ENCODE data around the gene OR4C6. TPM values are rescaled to one million over a fixed set of nuclear protein-coding genes. Genes with fewer than 3 reads are reported as not detected.

The OR4C6 gene
- total and polyA plus RNA-seq, 2 of the 4 experiments (the other 2 are of a cell fraction), result not detected

- Histone ChIP-seq H3K4me3 (ENCODE audit: insufficient read depth, low read depth, low read length) (no peak overlapping the region), H3K4ac (ENCODE audit: low read depth, low read length) (no peak overlapping the region), H2BK5ac (ENCODE audit: low read depth, low read length, poor library complexity, severe bottlenecking) (no peak overlapping the region), H3K23ac (ENCODE audit: low read depth, low read length) (no peak overlapping the region), H2BK120ac (ENCODE audit: low read depth, low read length) (no peak overlapping the region), H2AFZ (replicated peaks; ENCODE audit: low read length, poor library complexity) (no peak overlapping the region), H2AK9ac (replicated peaks; ENCODE audit: low read depth, low read length, poor library complexity) (no peak overlapping the region), H4K91ac (ENCODE audit: insufficient read depth, low read depth, low read length) (no peak overlapping the region), H3K27ac (ENCODE audit: insufficient read depth, low read length) (no peak overlapping the region), H4K5ac (ENCODE audit: low read depth, low read length) (no peak overlapping the region), H3K18ac (ENCODE audit: low read depth, low read length) (no peak overlapping the region), H2BK20ac (ENCODE audit: low read depth, low read length) (no peak overlapping the region), H3K4me2 (ENCODE audit: low read depth, low read length) (no peak overlapping the region), H3K27me3 (ENCODE audit: control insufficient read depth, insufficient read depth, low read length) (no peaks in the 10 kb centered on the region), H3K79me1 (ENCODE audit: low read depth in 1 of 2, low read length in 2 of 2) (no peaks in the 10 kb centered on the region), H3K36me3 (ENCODE audit: control insufficient read depth, insufficient read depth, low read length) (no peaks in the 10 kb centered on the region), H3K56ac (ENCODE audit: extremely low read depth, insufficient read depth, low read length) (no peak overlapping the region), H3K14ac (replicated peaks; ENCODE audit: low read depth, low read length) (no peak overlapping the region), H3K4me1 (ENCODE audit: control insufficient read depth, insufficient read depth, low read length) (no peaks in the 10 kb centered on the region), H2AK5ac (ENCODE audit: low read depth, low read length) (no peak overlapping the region), H3K9ac (ENCODE audit: low read depth, low read length) (no peak overlapping the region), H2BK15ac (ENCODE audit: low read depth, low read length) (no peak overlapping the region), H3K9me1 (ENCODE audit: insufficient read depth, low read length) (no peaks in the 10 kb centered on the region), H4K20me1 (ENCODE audit: insufficient read depth, low read length) (no peaks in the 10 kb centered on the region), H3K9me3 (ENCODE audit: control insufficient read depth, insufficient read depth, low read length) (peaks cover 5% of the 10 kb centered on the region; the same call in 1 of the 2 replicates), H4K8ac (ENCODE audit: low read depth in 2 of 2, low read length in 2 of 2) (no peak overlapping the region)
- POLR2A ChIA-PET (ENCODE audit: unreplicated experiment), result no interaction called here
- WGBS, 2 experiments (ENCODE audit: extremely low coverage in 2 of 2, insufficient read length in 1 of 2), result no CpG with 5 or more reads among the region's 2 CpGs
- intact Hi-C loops (cut with micrococcal nuclease) (no loop called here), dilution Hi-C loops (cut with HindIII; ENCODE audit: low sequenced_read_pairs, unreplicated experiment) (no loop called here), in situ Hi-C loops (cut with MboI; ENCODE audit: low sequenced_read_pairs) (no loop called here)
- TF ChIP-seq NFE2L2 (IDR thresholded peaks at IDR 0.05; ENCODE audit: low read depth, low read length), result no peak
- TF ChIP-seq MAZ (IDR thresholded peaks at IDR 0.05; ENCODE audit: borderline replicate concordance, low read depth, low read length), result no peak
- no peak for TF ChIP-seq RFX5 (IDR thresholded peaks at IDR 0.05; ENCODE audit: low read depth, low read length)
- no peak for TF ChIP-seq CHD1 (IDR thresholded peaks at IDR 0.05; ENCODE audit: low read depth, low read length)
- no peak for TF ChIP-seq MAFK (IDR thresholded peaks at IDR 0.05; ENCODE audit: low read depth, low read length)
- TF ChIP-seq ELK1 (IDR thresholded peaks at IDR 0.05; ENCODE audit: borderline replicate concordance, low read depth, low read length), result no peak
- no peak for TF ChIP-seq SMC3 (IDR thresholded peaks at IDR 0.05; ENCODE audit: low read depth, low read length)
- no peak for TF ChIP-seq USF2 (IDR thresholded peaks at IDR 0.05; ENCODE audit: low read depth, low read length)
- no peak for TF ChIP-seq POLR2A (IDR thresholded peaks at IDR 0.05; ENCODE audit: low read depth, low read length)
- no peak for TF ChIP-seq RCOR1 (IDR thresholded peaks at IDR 0.05; ENCODE audit: insufficient replicate concordance, low read length)
- TF ChIP-seq CTCF (conservative IDR thresholded peaks at IDR 0.05; ENCODE audit: low read depth, low read length), result no peak
- TF ChIP-seq MXI1 (IDR thresholded peaks at IDR 0.05; ENCODE audit: borderline replicate concordance, low read depth, low read length), result no peak
- no peak for TF ChIP-seq FOS (IDR thresholded peaks at IDR 0.05; ENCODE audit: low read depth, low read length)
- TF ChIP-seq RAD21 (IDR thresholded peaks at IDR 0.05; ENCODE audit: low read length), result no peak
- TF ChIP-seq BHLHE40 (IDR thresholded peaks at IDR 0.05; ENCODE audit: low read depth, low read length), result no peak
- DNase-seq (no peak), ATAC-seq (ENCODE audit: low read depth) (no peak)
- CTCF ChIA-PET, result no interaction called here
- no TSS peak for BruUV-seq (replicated peaks)
These were observed 3.9 kb upstream of the OR4C6 start for GRCh38 chr11:55658031-55658573.
